SKM-1 (cell line): ENCODE measurements around the gene SLC16A4.
A peak's percentile ranks its signal among the peaks of the same experiment; 100 is the strongest.

Experiments used
- DNase-seq: peaks from one replicate; lab custom pipeline; 2025; ENCODE audit not compliant: unreplicated experiment; lab: John Stamatoyannopoulos, UW

The SLC16A4 gene

GRCh38 chr1:110361856-110362255 lies 29.0 kb downstream of the SLC16A4 start:
- no peak for DNase-seq

- no peak for DNase-seq
Observed at GRCh38 chr1:110360431-110360830, 30.4 kb downstream of the SLC16A4 start.

- DNase-seq: no peak
Observed at GRCh38 chr1:110356379-110356778, 34.4 kb downstream of the SLC16A4 start.

- DNase-seq: no peak
Observed at GRCh38 chr1:110355321-110355720, 35.5 kb downstream of the SLC16A4 start.

- DNase-seq: no peak
Observed at GRCh38 chr1:110350360-110350759, 40.5 kb downstream of the SLC16A4 start.

GRCh38 chr1:110348771-110349170 lies 42.1 kb downstream of the SLC16A4 start:
- DNase-seq: no peak

GRCh38 chr1:110348050-110348449 lies 42.8 kb downstream of the SLC16A4 start:
- DNase-seq: no peak

GRCh38 chr1:110347182-110347893 lies 43.5 kb downstream of the SLC16A4 start:
- no peak for DNase-seq

- DNase-seq: no peak
Observed at GRCh38 chr1:110346690-110347089, 44.1 kb downstream of the SLC16A4 start.

GRCh38 chr1:110345480-110345879 lies 45.3 kb downstream of the SLC16A4 start:
- no peak for DNase-seq

- DNase-seq: no peak
Observed at GRCh38 chr1:110344152-110344551, 46.7 kb downstream of the SLC16A4 start.

- DNase-seq: no peak
Observed at GRCh38 chr1:110343249-110343648, 47.6 kb downstream of the SLC16A4 start.

GRCh38 chr1:110341872-110342331 lies 48.9 kb downstream of the SLC16A4 start:
- no peak for DNase-seq

- no peak for DNase-seq
Observed at GRCh38 chr1:110341146-110341871, 49.5 kb downstream of the SLC16A4 start.

GRCh38 chr1:110340207-110340468 lies 50.7 kb downstream of the SLC16A4 start:
- no peak for DNase-seq

GRCh38 chr1:110339407-110340206 lies 51.2 kb downstream of the SLC16A4 start:
- DNase-seq: no peak

- peak; percentile 100 for DNase-seq
Observed at GRCh38 chr1:110338886-110339406, 51.9 kb downstream of the SLC16A4 start, which contains the start of gene RBM15. RBM15 (plus strand) TSS chr1:110339377; CDS start chr1:110339406, 29 bp downstream.

GRCh38 chr1:110338309-110338885 lies 52.4 kb downstream of the SLC16A4 start:
- DNase-seq: peak; percentile 91

- no peak for DNase-seq
Observed at GRCh38 chr1:110337704-110338308, 53.0 kb downstream of the SLC16A4 start.

GRCh38 chr1:110336300-110337039 lies 54.4 kb downstream of the SLC16A4 start:
- no peak for DNase-seq
